Measurements from ENCODE around the gene LIG1.

The LIG1 gene

DNA sequence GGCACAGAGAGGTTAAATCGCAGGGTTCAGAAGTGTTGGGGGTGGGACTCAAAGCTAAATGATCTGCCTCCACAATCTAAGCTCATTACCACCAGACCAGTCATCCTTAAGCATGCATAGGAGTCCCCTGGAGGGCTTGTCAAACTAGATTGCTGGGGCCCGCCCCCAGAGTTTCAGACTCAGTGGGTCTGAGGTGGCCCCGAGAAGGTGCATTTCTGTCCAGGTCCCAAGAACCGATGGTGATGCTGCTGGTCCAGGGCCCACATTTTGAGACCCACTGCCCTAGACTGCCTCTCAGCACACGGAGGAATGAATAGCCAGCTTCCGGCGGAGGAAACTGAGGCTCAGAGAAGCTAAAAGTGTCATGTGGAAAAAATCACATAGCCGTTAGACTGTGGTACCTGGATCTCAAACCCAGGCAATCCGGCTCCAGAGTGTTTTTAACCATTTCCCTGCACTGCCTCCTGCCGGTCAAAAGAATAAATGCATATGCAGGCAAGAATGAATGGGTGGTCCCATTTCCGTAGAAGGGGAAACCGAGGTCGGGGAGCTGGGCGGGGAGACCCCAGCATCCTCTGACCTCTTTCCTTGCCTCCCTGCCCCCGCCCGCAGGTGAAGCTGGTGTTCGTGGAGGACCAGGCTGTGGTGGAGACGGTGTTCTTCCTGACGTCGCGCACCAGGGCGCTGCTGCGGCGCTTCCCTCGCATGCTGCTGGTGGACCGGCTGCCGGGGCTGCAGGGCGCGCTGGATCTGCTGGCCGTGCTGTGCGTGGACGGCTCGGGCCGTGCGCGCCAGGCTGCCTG, 24.1 kb upstream of the LIG1 start:
- DNase-seq, result peak; percentile 26 to 54
- TF ChIP-seq GATA1 (IDR thresholded peaks at IDR 0.05; ENCODE audit: low read depth, low read length), result no peak
- no peak for TF ChIP-seq POLR2A (IDR thresholded peaks at IDR 0.05; ENCODE audit: low read length)

DNA sequence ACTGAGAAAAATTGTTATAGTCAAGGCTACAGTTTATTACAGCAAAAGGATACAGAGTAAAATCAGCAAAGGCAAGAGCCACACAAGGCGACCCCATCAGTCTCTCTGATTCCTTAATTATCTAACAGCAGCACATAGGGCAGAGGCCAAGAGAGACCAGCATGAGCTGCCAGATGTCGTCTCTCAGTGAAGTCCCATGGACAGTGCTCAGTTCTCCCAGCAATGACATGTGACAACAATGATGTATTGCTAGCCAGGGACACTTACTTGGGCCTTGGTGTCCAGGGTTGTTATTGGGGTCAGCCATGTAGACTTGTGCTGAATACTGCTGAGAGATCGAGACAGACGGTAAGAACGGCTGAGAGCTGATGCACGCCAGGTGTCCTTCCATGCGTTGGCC, 22.6 kb upstream of the LIG1 start:
- no peak for DNase-seq
- TF ChIP-seq GATA1 (IDR thresholded peaks at IDR 0.05; ENCODE audit: low read depth, low read length) (no peak), POLR2A (IDR thresholded peaks at IDR 0.05; ENCODE audit: low read length) (no peak)

GRCh38 chr19:48190885-48191284, 20.7 kb upstream of the LIG1 start:
- DNase-seq, result no peak
- TF ChIP-seq GATA1 (IDR thresholded peaks at IDR 0.05; ENCODE audit: low read depth, low read length), result no peak
- no peak for TF ChIP-seq POLR2A (IDR thresholded peaks at IDR 0.05; ENCODE audit: low read length)

- peak; percentile 38 to 53 for DNase-seq
- TF ChIP-seq GATA1 (IDR thresholded peaks at IDR 0.05; ENCODE audit: low read depth, low read length) (no peak), POLR2A (IDR thresholded peaks at IDR 0.05; ENCODE audit: low read length) (no peak)
Observed at GRCh38 chr19:48190288-48190884, 20.2 kb upstream of the LIG1 start.

DNA sequence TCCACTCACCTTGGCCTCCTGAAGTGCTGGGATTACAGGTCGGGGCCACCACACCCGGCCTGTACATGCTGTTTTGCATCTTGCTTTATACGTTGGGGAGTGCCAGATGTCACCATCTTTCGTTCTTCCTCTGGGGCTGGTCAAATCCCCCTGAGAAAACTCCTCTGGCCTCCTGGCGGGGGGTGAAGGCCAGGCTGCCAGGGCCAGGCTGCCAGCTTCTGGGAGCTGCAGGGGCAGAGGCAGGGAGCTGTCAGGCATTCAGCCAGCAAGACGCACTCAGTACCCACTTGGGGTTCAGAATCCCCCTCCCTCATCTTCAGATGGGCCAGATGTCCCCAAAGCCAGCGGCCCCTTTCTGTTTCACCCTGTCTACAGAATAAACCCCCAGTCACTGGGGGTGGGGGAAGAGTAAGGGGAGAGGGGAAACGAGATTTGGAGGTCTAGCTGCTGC, 16.4 kb upstream of the LIG1 start:
- TF ChIP-seq GATA1 (IDR thresholded peaks at IDR 0.05; ENCODE audit: low read depth, low read length), result no peak
- TF ChIP-seq POLR2A (IDR thresholded peaks at IDR 0.05; ENCODE audit: low read length), result no peak

GRCh38 chr19:48186015-48186414, 15.9 kb upstream of the LIG1 start:
- TF ChIP-seq POLR2A (IDR thresholded peaks at IDR 0.05; ENCODE audit: low read length), result no peak
- no peak for TF ChIP-seq GATA1 (IDR thresholded peaks at IDR 0.05; ENCODE audit: low read depth, low read length)
- DNase-seq, result no peak

More for the DNA sequence above, 16.4 kb upstream of the LIG1 start:
- DNase-seq, result no peak

DNA sequence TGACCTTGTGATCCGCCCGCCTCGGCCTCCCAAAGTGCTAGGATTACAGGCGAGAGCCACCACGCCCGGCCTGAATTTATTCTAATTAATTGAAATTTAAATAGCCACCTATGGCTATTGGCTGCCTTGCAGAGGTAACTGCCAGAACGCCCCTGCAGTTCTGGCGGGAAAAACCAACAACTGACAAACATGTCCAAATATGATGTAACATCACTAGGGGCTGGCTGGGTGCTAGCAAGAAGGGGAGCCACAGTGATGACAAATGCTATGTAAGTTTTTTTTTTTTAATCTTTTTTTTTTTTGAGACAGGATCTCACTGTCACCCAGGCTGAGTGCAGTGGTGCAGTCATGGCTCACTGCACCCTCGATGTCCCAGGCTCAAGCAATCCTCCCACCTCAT, 13.2 kb upstream of the LIG1 start:
- DNase-seq, result no peak

DNA sequence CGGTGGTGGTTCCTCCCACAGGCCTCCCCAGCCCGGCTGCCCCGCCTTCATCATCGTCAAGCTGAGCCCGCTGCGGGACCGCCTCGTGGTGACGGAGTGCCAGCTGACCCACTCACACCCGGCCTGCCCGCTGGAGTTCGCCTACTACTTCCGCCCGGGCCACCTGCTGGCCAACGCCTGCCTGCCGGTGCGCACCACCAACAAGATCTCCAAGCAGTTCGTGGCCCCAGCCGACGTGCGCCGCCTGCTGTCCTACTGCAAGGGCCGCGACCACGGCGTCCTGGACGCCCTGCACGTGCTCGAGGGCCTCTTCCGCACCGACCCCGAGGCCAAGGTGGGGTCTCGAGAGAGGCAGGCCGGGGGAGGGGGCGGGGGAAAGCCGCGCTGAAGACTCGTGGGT, 12.3 kb upstream of the LIG1 start:
- TF ChIP-seq POLR2A (IDR thresholded peaks at IDR 0.05; ENCODE audit: low read length) (no peak), GATA1 (IDR thresholded peaks at IDR 0.05; ENCODE audit: low read depth, low read length) (no peak)
- DNase-seq, result no peak

More for the DNA sequence above, 13.2 kb upstream of the LIG1 start:
- TF ChIP-seq GATA1 (IDR thresholded peaks at IDR 0.05; ENCODE audit: low read depth, low read length) (no peak), POLR2A (IDR thresholded peaks at IDR 0.05; ENCODE audit: low read length) (no peak)

DNA sequence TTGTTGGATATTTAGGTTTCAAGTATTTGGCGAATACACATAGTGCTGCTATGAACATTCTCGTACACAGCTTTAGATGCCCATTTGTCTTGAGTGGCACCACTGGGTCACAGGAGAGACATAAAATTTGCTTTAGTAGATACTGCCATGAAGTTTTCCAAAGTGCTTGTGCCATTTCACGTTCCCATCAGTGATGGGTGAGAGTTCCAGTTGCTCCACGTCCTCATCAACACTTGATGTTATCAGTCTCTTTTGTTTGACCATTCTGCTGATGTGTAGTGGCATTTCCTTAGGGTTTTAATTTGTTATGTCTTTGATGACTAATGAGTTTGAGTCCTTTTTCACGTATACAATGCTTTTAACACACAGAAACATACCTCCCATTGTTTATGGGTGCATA, 11.4 kb upstream of the LIG1 start:
- TF ChIP-seq POLR2A (IDR thresholded peaks at IDR 0.05; ENCODE audit: low read length) (no peak), GATA1 (IDR thresholded peaks at IDR 0.05; ENCODE audit: low read depth, low read length) (no peak)
- DNase-seq, result peak in 1 of 2 experiments; percentile 13

- DNase-seq, result no peak
- TF ChIP-seq GATA1 (IDR thresholded peaks at IDR 0.05; ENCODE audit: low read depth, low read length) (no peak), POLR2A (IDR thresholded peaks at IDR 0.05; ENCODE audit: low read length) (no peak)
Observed at GRCh38 chr19:48176226-48176625, 6.1 kb upstream of the LIG1 start.

DNA sequence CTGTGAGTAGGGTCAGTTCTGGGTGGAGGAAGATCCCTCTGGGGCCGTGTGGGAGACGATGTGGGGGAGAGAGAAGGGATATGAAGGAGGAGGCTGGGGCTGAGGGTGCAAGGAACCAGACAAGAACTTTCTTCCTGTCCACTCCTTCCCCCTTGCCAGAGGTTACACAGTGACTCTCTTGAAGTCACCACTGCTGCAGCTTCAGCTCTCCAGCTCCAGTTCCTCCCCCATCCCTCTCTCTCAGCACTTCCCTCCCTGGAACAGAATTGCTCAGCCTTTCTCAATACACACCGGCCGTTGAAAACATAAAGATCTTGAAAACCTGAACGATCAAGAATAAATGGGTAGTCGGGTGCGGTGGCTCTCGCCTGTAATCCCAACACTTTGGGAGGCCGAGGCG, 5.4 kb upstream of the LIG1 start:
- no peak for DNase-seq

DNA sequence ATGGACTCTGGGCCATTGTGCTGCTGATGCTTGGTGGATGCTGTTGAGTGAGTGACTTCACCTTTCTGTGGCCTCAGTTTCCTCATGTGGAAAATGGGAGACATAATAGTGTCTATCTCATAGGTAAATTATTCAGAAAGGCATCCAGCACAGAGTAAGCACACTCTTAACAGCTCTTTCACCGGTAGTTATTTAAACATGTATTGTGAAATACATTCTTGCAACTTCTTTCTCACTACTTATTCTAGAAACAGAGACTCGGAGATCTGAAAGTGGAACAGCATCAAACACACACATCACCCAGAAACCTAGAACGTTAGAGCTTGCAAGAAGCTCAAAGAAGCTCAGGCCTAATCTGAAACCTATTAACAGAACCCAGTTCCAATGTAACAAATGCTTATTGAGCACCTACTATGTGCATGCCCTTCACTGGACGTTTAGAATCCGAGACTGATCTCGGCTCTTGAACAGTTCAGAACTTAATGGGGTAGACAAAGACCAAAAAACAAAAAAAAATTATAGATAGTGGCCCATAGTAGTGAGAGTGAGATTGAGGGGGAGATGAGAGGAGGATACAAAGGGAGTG, 4.4 kb upstream of the LIG1 start:
- no peak for DNase-seq
- TF ChIP-seq POLR2A (IDR thresholded peaks at IDR 0.05; ENCODE audit: low read length) (no peak), GATA1 (IDR thresholded peaks at IDR 0.05; ENCODE audit: low read depth, low read length) (no peak)

More for the DNA sequence above, 5.4 kb upstream of the LIG1 start:
- TF ChIP-seq GATA1 (IDR thresholded peaks at IDR 0.05; ENCODE audit: low read depth, low read length) (no peak), POLR2A (IDR thresholded peaks at IDR 0.05; ENCODE audit: low read length) (no peak)

GRCh38 chr19:48171710-48172109, 1.6 kb upstream of the LIG1 start:
- DNase-seq, result no peak
- TF ChIP-seq POLR2A (IDR thresholded peaks at IDR 0.05; ENCODE audit: low read length) (no peak), GATA1 (IDR thresholded peaks at IDR 0.05; ENCODE audit: low read depth, low read length) (no peak)

- TF ChIP-seq GATA1 (IDR thresholded peaks at IDR 0.05; ENCODE audit: low read depth, low read length) (no peak), POLR2A (IDR thresholded peaks at IDR 0.05; ENCODE audit: low read length) (no peak)
- peak in 1 of 2 experiments; percentile 43 for DNase-seq
Observed at GRCh38 chr19:48170817-48171347, 738 bp upstream of the LIG1 start.

All from erythroblast (primary cell).